K562 (cell line): ENCODE data around the gene SFI1. TPM values are rescaled to one million over a fixed set of nuclear protein-coding genes. Genes with fewer than 3 reads are reported as not detected.

ENCODE experiments used
- ATAC-seq: fragments of 200-7000 bp; cut with Tn5 transposase; 3 replicates; pipeline ENCODE4 v1.9.1; 2020; ENCODE audit warnings: moderate library complexity
- BruUV-seq: library from RNA; stranded (reverse); fragments of 400-500 nt; replicated peaks from 2 replicates; lab custom pipeline; 2021; lab: Mats Ljungman, UMichigan
- CTCF ChIA-PET: fragments of 300-600 bp; formaldehyde crosslinking; extraction: SDS; loops from one replicate; lab custom pipeline; 2021; ENCODE audit warnings: low intra/inter-chr PET ratio; lab: Yijun Ruan, JAX
- POLR2A ChIA-PET: fragments of 300-600, 350-650 bp; sonication (Branson Sonifier 250); formaldehyde crosslinking; extraction: SDS; loops from one replicate; lab custom pipeline; 2021; ENCODE audit warnings: antibody characterized with exemption, inconsistent platforms; lab: Yijun Ruan, JAX
- DNase-seq, 4 experiments: peaks; one replicate each; pipeline versions ENCODE4 v3.0.0 to v3.0.0-alpha.2; 2011 to 2018; ENCODE audit warnings: low spot score in 3 of 4, mixed read lengths in 3 of 4; ENCODE audit errors: extremely low read depth in 1 of 4
- FAIRE-seq: peaks from 2 replicates; lab custom pipeline; 2011; peaks lifted over from hg19 to GRCh38; lab: Jason Lieb, UNC
- H2AFZ ChIP-seq: 2 replicates; pipeline ENCODE4 v1.6.0; 2011; ENCODE audit warnings: low read depth, low read length, control low read depth, inconsistent platforms
- H3K27ac ChIP-seq: fragments of 200-600 bp; 3 replicates; pipeline ENCODE4 v1.8.0; 2011; ENCODE audit warnings: low read depth, mild to moderate bottlenecking, control low read depth, inconsistent platforms, low read length, moderate library complexity, mixed read lengths; ENCODE audit errors: extremely low read depth
- H3K27me3 ChIP-seq, 2 experiments: fragments of 300-600 bp in 1 of 2; 2 replicates in 1 of 2; 3 replicates in 1 of 2; pipeline versions ENCODE4 v1.6.0 to v1.8.0; 2011; ENCODE audit warnings: inconsistent platforms in 2 of 2, low read length in 2 of 2, mild to moderate bottlenecking in 1 of 2, mixed read lengths in 1 of 2, moderate library complexity in 1 of 2; ENCODE audit not compliant: control insufficient read depth in 2 of 2, insufficient read depth in 2 of 2
- H3K36me3 ChIP-seq: fragments of 300-600 bp; 3 replicates; pipeline ENCODE4 v1.8.0; 2011; ENCODE audit warnings: mild to moderate bottlenecking, low read length, inconsistent platforms; ENCODE audit not compliant: control insufficient read depth, insufficient read depth
- H3K4me1 ChIP-seq, 2 experiments: fragments of 200-600 bp in 1 of 2; replicated peaks in 1 of 2; 2 replicates in 1 of 2; 3 replicates in 1 of 2; pipeline versions ENCODE4 v1.5.1 to v1.8.0; 2011; ENCODE audit warnings: inconsistent platforms in 2 of 2, low read length in 2 of 2, mild to moderate bottlenecking in 1 of 2, mixed read lengths in 1 of 2, moderate library complexity in 1 of 2; ENCODE audit not compliant: control insufficient read depth in 2 of 2, insufficient read depth in 2 of 2
- H3K4me2 ChIP-seq: 2 replicates; pipeline ENCODE4 v1.6.1; 2011; ENCODE audit warnings: low read length, control low read depth, inconsistent platforms, mixed read lengths; ENCODE audit not compliant: insufficient read depth
- H3K4me3 ChIP-seq: fragments of 200-600 bp; sonication (generic), shearing (Covaris generic); 2 replicates; pipeline ENCODE4 v1.5.1; 2016; ENCODE audit warnings: control low read depth, inconsistent platforms
- H3K79me2 ChIP-seq: fragments of 200-600 bp; 3 replicates; pipeline ENCODE4 v1.8.0; 2011; ENCODE audit warnings: low read length, inconsistent platforms; ENCODE audit not compliant: control insufficient read depth, insufficient read depth
- H3K9ac ChIP-seq, 2 experiments: 2 replicates each; pipeline versions ENCODE4 v1.6.0 to v1.6.1; 2011; ENCODE audit warnings: low read depth in 2 of 2, low read length in 2 of 2, control low read depth in 1 of 2, inconsistent platforms in 1 of 2, mild to moderate bottlenecking in 1 of 2, mixed read lengths in 1 of 2; ENCODE audit not compliant: insufficient read depth in 1 of 2
- H3K9me1 ChIP-seq: one replicate; pipeline ENCODE4 v1.6.0; 2011; ENCODE audit warnings: inconsistent platforms, mild to moderate bottlenecking, low read length, moderate library complexity; ENCODE audit not compliant: control insufficient read depth, insufficient read depth
- H3K9me3 ChIP-seq: replicated peaks from 2 replicates; pipeline ENCODE4 v1.5.1; 2011; ENCODE audit warnings: low read depth, low read length, inconsistent platforms; ENCODE audit not compliant: control insufficient read depth, insufficient read depth
- H4K20me1 ChIP-seq: replicated peaks from 2 replicates; pipeline ENCODE4 v1.6.1; 2011; ENCODE audit warnings: low read length, inconsistent platforms, mixed read lengths; ENCODE audit not compliant: control insufficient read depth, insufficient read depth
- ELF2 ChIP-seq: fragments of 250-450 bp; sonication (Bioruptor Pico); IDR thresholded peaks from 2 replicates; pipeline ENCODE4 v1.5.0; 2021; ENCODE audit warnings: mild to moderate bottlenecking
- GATAD2B ChIP-seq: fragments of 450-650 bp; IDR thresholded peaks from 2 replicates; pipeline ENCODE4 v1.6.1; 2017; ENCODE audit warnings: mild to moderate bottlenecking, borderline replicate concordance
- LEF1 ChIP-seq: fragments of 450-650 bp; IDR thresholded peaks from 2 replicates; pipeline ENCODE4 v1.6.1; 2016; ENCODE audit warnings: mild to moderate bottlenecking
- PHB ChIP-seq: fragments of 250-450 bp; sonication (Bioruptor Pico); IDR thresholded peaks from 2 replicates; pipeline ENCODE4 v1.5.0; 2021
- RBBP5 ChIP-seq: fragments of 200-600 bp; sonication (generic); IDR thresholded peaks from 2 replicates; pipeline ENCODE4 v1.6.1; 2012; ENCODE audit warnings: borderline replicate concordance, mild to moderate bottlenecking, low read length, control low read depth, inconsistent platforms; ENCODE audit not compliant: insufficient read depth, poor library complexity, severe bottlenecking
- RBFOX2 ChIP-seq: fragments of 200-400 bp; formaldehyde crosslinking; IDR thresholded peaks from 2 replicates; pipeline ENCODE4 v1.6.1; 2017; ENCODE audit warnings: low read depth, mild to moderate bottlenecking, low read length, moderate library complexity
- RERE ChIP-seq: sonication (generic); formaldehyde crosslinking; IDR thresholded peaks from 2 replicates; pipeline ENCODE4 v1.8.0; 2023; ENCODE audit warnings: missing genetic modification reagents, mild to moderate bottlenecking, borderline replicate concordance
- SNRNP70 ChIP-seq: fragments of 200-400 bp; formaldehyde crosslinking; optimal IDR thresholded peaks from 2 replicates; pipeline ENCODE3; 2017; ENCODE audit warnings: low read depth, low read length
- SUPT5H ChIP-seq: fragments of 450-650 bp; IDR thresholded peaks from 2 replicates; pipeline ENCODE4 v1.6.1; 2016
- TEAD4 ChIP-seq, 2 experiments: sonication (generic) in 1 of 2; formaldehyde crosslinking in 1 of 2; IDR thresholded peaks; 2 replicates each; pipeline versions ENCODE4 v1.6.1 to v1.8.0; 2012 to 2022; ENCODE audit warnings: borderline replicate concordance in 1 of 2, inconsistent platforms in 1 of 2, low read length in 1 of 2, mild to moderate bottlenecking in 1 of 2, missing genetic modification reagents in 1 of 2
- TRIM28 ChIP-seq: fragments of 450-650 bp; IDR thresholded peaks from 2 replicates; pipeline ENCODE4 v1.6.1; 2017
- TSC22D4 ChIP-seq: fragments of 450-650 bp; IDR thresholded peaks from 2 replicates; pipeline ENCODE4 v1.6.1; 2016; ENCODE audit warnings: missing genetic modification characterization, missing biosample characterization, control low read depth
- ZFX ChIP-seq: sonication (generic); formaldehyde crosslinking; IDR thresholded peaks from 2 replicates; pipeline ENCODE4 v1.8.0; 2022; ENCODE audit warnings: mild to moderate bottlenecking, missing genetic modification reagents, moderate library complexity
- ZNF583 ChIP-seq: fragments of 250-450 bp; sonication (Bioruptor Pico); IDR thresholded peaks from 2 replicates; pipeline ENCODE4 v1.4.0; 2020
- ZNF76 ChIP-seq: fragments of 250-450 bp; sonication (Bioruptor Pico); IDR thresholded peaks from 2 replicates; pipeline ENCODE4 v1.4.0; 2020; ENCODE audit warnings: mild to moderate bottlenecking, moderate library complexity, borderline replicate concordance
- ZNF778 ChIP-seq: fragments of 450-650 bp; formaldehyde crosslinking; IDR thresholded peaks from 2 replicates; pipeline ENCODE4 v1.4.0; 2020; ENCODE audit warnings: mild to moderate bottlenecking, moderate library complexity
- ZNF785 ChIP-seq: fragments of 250-450 bp; sonication (Bioruptor Pico); IDR thresholded peaks from 2 replicates; pipeline ENCODE4 v1.4.0; 2020; ENCODE audit warnings: mild to moderate bottlenecking
- WGBS: fragments of 100-300 bp; shearing (Covaris generic); methylation state at CpG from one replicate; pipeline ENCODE4 v1.1.6; 2016; ENCODE audit warnings: low coverage, mixed read lengths; ENCODE audit not compliant: insufficient coverage; ENCODE audit errors: missing lambda C conversion rate; 5-methylcytosine and 5-hydroxymethylcytosine counted together
- in situ Hi-C: fragments of 300-500 bp; cut with MboI; formaldehyde crosslinking; loops from 4 replicates; pipeline ENCODE4 v1.15.0; 2018; ENCODE audit warnings: inconsistent platforms, mixed read lengths
- intact Hi-C: fragments of 100-400 bp; cut with micrococcal nuclease; formaldehyde crosslinking; loops from 2 replicates; pipeline ENCODE4 v1.14.2; 2022
- polyA plus RNA-seq, 8 experiments: library from polyadenylated mRNA; depleted of rRNA in 4 of 8; stranded (reverse) in 5 of 8; unstranded in 3 of 8; fragments of >200 nt; fragmentation: Nextera tagmentation in 2 of 8; fragmentation: Illumina TruSeq in 1 of 8; extraction: Ambion mirVana in 2 of 8; extraction: Trizol in 1 of 8; gene quantifications; 2 replicates each; pipeline versions ENCODE4 v1.2.1 to v1.2.3, GENCODE V29; 2011 to 2014; ENCODE audit warnings: inconsistent platforms in 1 of 8, missing spikeins in 1 of 8
- total RNA-seq, 7 experiments: library from RNA; depleted of rRNA in 6 of 7; stranded (reverse); fragments of >200 nt in 6 of 7; fragmentation: Illumina TruSeq in 2 of 7; extraction: Trizol in 2 of 7; gene quantifications; 2 replicates each; pipeline versions ENCODE4 v1.2.1 to v1.2.3, GENCODE V29; 2011 to 2021; ENCODE audit warnings: low replicate concordance in 1 of 7
- TF ChIP-seq, protein P1 (sequence below): fragments of 250-450 bp; sonication (Bioruptor Pico); IDR thresholded peaks from 2 replicates; pipeline ENCODE4 v1.8.0; 2021; ENCODE audit warnings: borderline replicate concordance, mild to moderate bottlenecking, moderate library complexity; ENCODE audit not compliant: poor library complexity, severe bottlenecking

SFI1 gene
- total and polyA plus RNA-seq, 9 of the 15 experiments (the other 6 are each of a cell fraction or from before 2014, with no cell fraction given), result 3.0 to 25.6 (median 14.1) TPM

DNA sequence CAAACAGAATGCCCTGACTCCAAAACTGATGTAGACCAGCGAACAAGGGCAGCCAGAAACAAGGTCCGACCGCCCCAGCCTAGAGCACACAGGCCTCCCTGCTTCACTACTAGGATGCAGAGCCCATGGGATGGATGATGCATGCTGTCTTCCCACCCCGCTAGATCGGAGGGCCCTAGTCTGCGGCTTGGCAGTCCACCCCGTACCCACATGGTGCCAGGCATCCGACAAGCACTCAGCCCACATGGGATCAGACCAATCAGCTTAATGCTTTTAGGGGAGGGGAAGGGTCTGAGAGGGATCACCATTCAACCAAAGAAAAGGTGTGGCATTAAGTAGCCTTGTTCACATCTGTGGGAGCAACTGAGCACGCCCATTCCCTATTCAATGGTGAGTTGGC lies 135.1 kb downstream of the SFI1 start:
- no peak for FAIRE-seq
- H4K20me1 ChIP-seq, result no peaks in the 10 kb centered on the region
- H3K9me1 ChIP-seq, result no peaks in the 10 kb centered on the region
- peak overlapping the region; percentile 87 for H3K27ac ChIP-seq
- peak overlapping the region; percentile 89 to 94; a peak in 3 of 4 replicates for H3K9ac ChIP-seq
- H3K4me3 ChIP-seq, result peak overlapping the region; percentile 82
- no peak overlapping the region for H2AFZ ChIP-seq
- ATAC-seq, result no peak
- peaks cover 33 to 45% of the 10 kb centered on the region in 2 experiments; a peak in 4 of 5 replicates for H3K4me1 ChIP-seq
- intact Hi-C loops (loop anchor here (2.0 kb wide), 1 partner anchor 141 kb away; no protein-coding TSS in a partner anchor), in situ Hi-C loops (loop anchor here (5.0 kb wide), 1 partner anchor 69 kb away; no protein-coding TSS in a partner anchor)
- peaks cover 69% of the 10 kb centered on the region for H3K79me2 ChIP-seq
- no TSS peak for BruUV-seq
- 73% methylated on average over 4 of the region's 9 CpGs for WGBS
- no peak for DNase-seq
- peak overlapping the region; percentile 84 for H3K4me2 ChIP-seq
- H3K36me3 ChIP-seq, result peaks cover 23% of the 10 kb centered on the region; the same call in 2 of the 3 replicates
- CTCF ChIA-PET, result interaction anchor here (0.6 kb wide), 1 partner anchor 70 kb away, joined by 3 read pairs; no protein-coding TSS in a partner anchor
- POLR2A ChIA-PET, result interaction anchor here (0.8 to 1.7 kb wide), 5 partner anchors 28 to 170 kb away, joined by 3 to 14 read pairs (median 4); partner anchors contain the start of gene PISD
- TF ChIP-seq GATAD2B (no peak), ZNF778 (CRISPR knock-in tag) (no peak), TSC22D4 (tag) (no peak), ZNF785 (no peak), RBFOX2 (no peak), TEAD4 (IDR thresholded peaks at IDR 0.05; ENCODE audit: low read length) (no peak), TEAD4 (CRISPR knock-in tag; IDR thresholded peaks at IDR 0.05; ENCODE audit: borderline replicate concordance) (no peak), RBBP5 (no peak), PHB (CRISPR knock-in tag) (no peak), LEF1 (no peak), ZNF76 (CRISPR knock-in tag) (no peak), ELF2 (no peak), ZNF583 (CRISPR knock-in tag) (no peak), RERE (CRISPR knock-in tag) (no peak), SNRNP70 (no peak), SUPT5H (no peak), ZFX (no peak), TRIM28 (no peak)
- TF ChIP-seq, protein P1, sequence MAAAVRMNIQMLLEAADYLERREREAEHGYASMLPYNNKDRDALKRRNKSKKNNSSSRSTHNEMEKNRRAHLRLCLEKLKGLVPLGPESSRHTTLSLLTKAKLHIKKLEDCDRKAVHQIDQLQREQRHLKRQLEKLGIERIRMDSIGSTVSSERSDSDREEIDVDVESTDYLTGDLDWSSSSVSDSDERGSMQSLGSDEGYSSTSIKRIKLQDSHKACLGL, result no peak
- no peaks in the 10 kb centered on the region for H3K9me3 ChIP-seq
- H3K27me3 ChIP-seq, result no peaks in the 10 kb centered on the region
